ENCODE results near the gene CD79A.
"Not testable (repeated sequence)": the region's sequence is repeated elsewhere in the genome, so short reads cannot be mapped to it uniquely, and the experiment has no call there.

The CD79A gene

GRCh38 chr19:41906916-41907680 is 30.0 kb downstream of the CD79A start:
- DNase-seq: no peak

- DNase-seq: no peak
These were observed 31.0 kb downstream of the CD79A start for GRCh38 chr19:41907994-41908615.

- DNase-seq: no peak
These were observed 31.8 kb downstream of the CD79A start for GRCh38 chr19:41908724-41909464.

GRCh38 chr19:41909706-41910105 is 32.6 kb downstream of the CD79A start:
- no peak for DNase-seq

GRCh38 chr19:41910240-41910991 is 33.3 kb downstream of the CD79A start:
- DNase-seq: no peak

GRCh38 chr19:41910992-41911888 is 34.2 kb downstream of the CD79A start:
- DNase-seq: no peak

GRCh38 chr19:41911889-41912731 is 35.0 kb downstream of the CD79A start:
- DNase-seq: no peak

GRCh38 chr19:41912899-41913537 is 35.9 kb downstream of the CD79A start:
- no peak for DNase-seq

GRCh38 chr19:41913538-41914423 is 36.7 kb downstream of the CD79A start:
- no peak for DNase-seq

GRCh38 chr19:41914424-41914834 is 37.4 kb downstream of the CD79A start:
- not testable (repeated sequence) for DNase-seq

- no peak for DNase-seq
These were observed 38.1 kb downstream of the CD79A start for GRCh38 chr19:41915021-41915775.

- peak; percentile 24 for DNase-seq
These were observed 38.8 kb downstream of the CD79A start for GRCh38 chr19:41915776-41916414.

GRCh38 chr19:41917676-41918075 is 40.6 kb downstream of the CD79A start:
- DNase-seq: no peak

- no peak for DNase-seq
These were observed 41.0 kb downstream of the CD79A start for GRCh38 chr19:41918095-41918494.

- DNase-seq: no peak
These were observed 41.7 kb downstream of the CD79A start for GRCh38 chr19:41918653-41919244.

- no peak for DNase-seq
These were observed 43.1 kb downstream of the CD79A start for GRCh38 chr19:41919948-41920712.

Data from CD4-positive, alpha-beta T cell treated with Interleukin-4 for 4 hours (primary cell).